Activated CD4-positive, alpha-beta T cell treated with anti-CD3 and anti-CD28 coated beads, Interleukin-2, amount 50 U/mL, for 24 hours (primary cell): ENCODE measurements around the gene LMAN2L.
"Not testable (repeated sequence)": the region's sequence is repeated elsewhere in the genome, so short reads cannot be mapped to it uniquely, and the experiment has no call there.

Experiments used
- DNase-seq, 2 donors: peaks; one replicate each; pipeline ENCODE4 v3.0.0-alpha.2; 2020; ENCODE audit warnings: low read depth in 1 of 2, low spot score in 1 of 2

LMAN2L gene

GRCh38 chr2:96687711-96688640, 51.9 kb downstream of the LMAN2L start:
- DNase-seq = no peak

GRCh38 chr2:96687266-96687665, 52.6 kb downstream of the LMAN2L start:
- no peak for DNase-seq

DNA sequence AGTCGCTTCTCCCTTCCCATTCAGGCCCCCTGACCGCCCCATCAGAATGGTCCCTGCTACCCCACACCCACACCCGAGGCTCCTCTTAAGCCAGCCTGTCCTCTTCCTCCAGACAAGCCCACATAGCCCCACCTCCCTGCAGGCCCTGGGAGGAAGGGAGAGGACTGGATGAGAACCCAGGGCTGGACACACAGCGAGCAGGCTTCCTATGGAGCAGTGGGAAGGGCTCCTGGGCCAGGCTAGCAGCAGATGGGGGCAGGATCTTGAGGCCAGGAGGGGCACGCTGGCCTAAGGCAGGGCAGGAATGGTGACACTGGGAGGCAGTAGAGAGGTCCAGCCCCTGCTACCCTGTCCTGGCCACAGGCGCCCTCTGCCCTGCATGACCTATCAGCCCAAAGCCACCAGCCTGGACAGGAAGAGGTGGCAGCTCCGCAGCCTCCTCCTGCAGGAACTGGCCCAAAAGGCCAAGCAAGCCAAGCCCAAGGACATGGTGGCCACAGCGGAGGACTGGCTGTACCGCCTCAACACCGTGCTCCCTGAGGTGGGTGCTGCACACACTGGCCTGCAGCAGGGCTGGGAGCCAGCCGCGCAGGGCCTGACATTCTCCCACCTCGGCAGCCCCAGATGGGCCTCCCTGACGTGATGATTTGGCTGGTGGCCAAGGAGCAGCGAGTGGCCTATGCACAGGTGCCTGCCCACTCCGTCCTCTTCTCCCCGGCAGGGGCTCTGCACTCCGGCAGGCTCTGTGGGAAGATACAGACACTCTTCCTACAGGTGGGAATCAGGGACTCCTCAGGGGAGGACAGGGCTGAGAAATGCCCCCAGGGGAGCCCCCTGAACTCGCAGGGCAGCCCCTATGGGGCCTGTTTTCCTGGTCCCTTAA, 54.0 kb downstream of the LMAN2L start:
- no peak for DNase-seq

DNA sequence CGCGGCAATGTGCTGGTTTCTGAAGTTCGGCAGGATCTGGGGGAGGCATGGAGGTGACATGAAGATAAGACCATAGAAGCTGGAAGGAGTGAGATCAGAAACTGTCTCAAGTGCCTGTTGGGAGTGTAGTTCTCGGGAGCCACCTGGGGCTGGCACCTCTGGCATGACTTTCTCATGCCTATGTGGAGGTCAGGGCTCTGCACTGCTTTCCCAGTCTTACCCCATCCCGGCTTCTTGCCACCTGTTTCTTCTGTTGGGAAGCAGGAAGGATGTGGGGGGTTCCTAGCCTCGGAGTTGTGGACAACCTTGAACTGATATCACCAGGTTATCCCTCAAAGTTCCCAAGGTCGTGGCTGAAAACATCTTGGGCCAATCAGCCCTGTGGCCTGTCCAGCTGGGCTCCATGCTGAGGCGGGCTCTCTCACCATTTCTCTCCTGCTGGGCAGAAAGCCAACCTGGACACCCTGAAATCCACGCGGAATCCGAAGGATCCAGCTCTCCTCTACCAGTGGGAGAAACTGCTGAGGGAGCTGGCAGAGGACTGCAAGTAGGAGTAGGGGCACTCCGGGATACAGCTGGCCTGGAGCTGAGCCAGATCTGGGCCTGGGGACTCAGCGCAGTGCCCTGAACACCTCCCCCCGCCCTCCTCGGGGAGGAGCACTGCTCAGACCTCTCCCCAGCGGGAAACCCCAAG, 54.8 kb downstream of the LMAN2L start:
- DNase-seq = no peak

DNA sequence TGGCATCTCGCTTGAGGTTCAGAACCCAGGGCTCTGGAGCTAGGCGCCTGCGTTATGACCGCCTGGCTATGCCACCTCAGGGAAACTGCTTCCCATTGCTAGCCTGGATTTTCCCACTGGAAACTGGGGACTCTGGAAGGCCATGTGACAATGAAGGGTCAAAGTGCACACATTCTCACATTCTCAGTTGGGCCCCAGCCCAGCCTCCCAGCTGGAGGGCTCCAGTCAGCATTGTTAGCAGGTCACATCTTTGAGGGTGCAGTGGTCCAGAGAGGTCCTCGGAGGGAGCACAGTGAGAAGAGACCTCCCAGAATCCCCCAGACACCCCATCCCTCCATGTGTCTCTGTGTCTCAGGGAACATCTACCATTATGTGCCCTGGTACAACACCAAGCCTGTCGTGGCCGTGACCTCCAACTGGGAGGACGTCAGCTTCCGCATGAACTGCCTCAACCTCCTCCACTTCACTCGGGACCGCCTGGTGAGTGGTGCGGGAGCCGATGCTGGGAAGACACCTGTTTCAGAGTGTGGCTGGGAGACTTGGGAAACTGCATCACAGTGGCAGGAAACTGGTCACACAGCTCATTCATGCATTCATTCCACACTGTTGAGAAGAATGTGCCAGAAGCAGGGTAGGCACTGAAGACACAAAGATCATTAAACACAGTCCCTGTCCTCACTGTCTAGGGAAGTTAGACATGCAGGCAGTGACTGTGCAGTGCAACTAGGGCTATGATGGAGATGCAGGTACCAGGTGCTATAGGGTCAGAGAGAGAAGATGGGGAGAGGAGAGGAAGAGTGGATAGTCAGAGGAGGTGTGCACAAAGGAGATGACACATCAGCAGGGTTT, 55.7 kb downstream of the LMAN2L start:
- DNase-seq = no peak

- DNase-seq = no peak
Measured at GRCh38 chr2:96683307-96683706, 56.6 kb downstream of the LMAN2L start.

DNA sequence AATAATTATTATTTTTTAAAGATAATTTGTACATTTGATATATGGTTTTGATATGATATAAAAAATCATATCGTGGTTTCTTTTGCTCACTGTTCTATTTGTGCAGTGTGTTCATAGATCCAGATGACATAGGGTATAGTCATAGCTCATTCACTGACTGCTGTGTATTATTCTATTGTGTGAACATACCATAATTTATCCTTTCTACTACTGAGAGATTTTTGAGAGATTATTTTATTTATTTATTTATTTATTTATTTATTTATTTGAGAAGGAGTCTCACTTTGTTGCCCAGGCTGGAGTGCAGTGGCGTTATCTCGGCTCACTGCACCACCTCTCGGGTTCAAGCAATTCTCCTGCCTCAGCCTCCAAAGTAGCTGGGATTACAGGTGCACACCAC, 58.3 kb downstream of the LMAN2L start:
- DNase-seq = no peak

GRCh38 chr2:96680561-96681141, 59.2 kb downstream of the LMAN2L start:
- DNase-seq = no peak

DNA sequence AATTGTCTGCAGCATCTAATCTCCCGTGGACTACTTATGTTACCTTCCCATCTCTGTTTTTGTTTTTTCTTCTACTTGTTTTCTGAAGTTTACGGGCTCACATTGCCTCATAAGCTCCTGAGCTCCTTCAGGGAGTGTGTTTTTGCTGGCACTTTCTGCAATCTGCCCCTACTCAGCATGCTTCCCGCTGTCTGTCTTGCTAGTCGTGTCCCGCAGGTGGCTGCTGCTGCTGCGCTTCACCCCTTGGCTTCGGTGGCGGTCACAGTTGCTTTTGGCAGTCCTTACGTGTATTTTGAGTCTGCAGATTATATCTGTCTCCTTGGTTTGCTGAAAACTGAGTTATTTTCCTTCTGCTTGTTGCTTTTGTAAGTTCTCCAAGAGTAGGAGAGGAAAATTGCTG, 60.0 kb downstream of the LMAN2L start:
- DNase-seq = no peak

- no peak for DNase-seq
Measured at GRCh38 chr2:96669539-96670215, 70.2 kb downstream of the LMAN2L start.

DNA sequence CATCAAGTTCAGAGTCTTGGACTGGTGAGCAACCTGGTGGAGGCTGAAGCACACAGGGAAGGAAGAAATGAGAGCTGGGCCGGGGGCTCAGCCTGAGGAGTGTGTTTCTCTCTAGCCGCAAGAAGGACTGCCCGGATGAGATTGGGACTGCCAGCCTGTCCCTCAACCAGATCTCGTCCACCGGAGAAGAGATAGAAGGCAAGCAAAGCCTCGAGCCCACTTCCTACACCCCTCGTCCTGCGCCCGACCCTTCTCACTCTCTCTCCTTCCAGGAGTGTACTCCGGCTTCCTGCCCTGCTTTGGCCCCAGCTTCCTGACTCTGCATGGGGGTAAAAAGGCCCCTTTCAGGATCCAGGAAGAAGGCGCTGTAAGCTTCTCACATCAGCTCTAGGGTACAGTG, 71.1 kb downstream of the LMAN2L start:
- no peak for DNase-seq

GRCh38 chr2:96665717-96666116, 74.1 kb downstream of the LMAN2L start:
- DNase-seq = not testable (repeated sequence)

GRCh38 chr2:96665083-96665569, 74.7 kb downstream of the LMAN2L start:
- no peak for DNase-seq

DNA sequence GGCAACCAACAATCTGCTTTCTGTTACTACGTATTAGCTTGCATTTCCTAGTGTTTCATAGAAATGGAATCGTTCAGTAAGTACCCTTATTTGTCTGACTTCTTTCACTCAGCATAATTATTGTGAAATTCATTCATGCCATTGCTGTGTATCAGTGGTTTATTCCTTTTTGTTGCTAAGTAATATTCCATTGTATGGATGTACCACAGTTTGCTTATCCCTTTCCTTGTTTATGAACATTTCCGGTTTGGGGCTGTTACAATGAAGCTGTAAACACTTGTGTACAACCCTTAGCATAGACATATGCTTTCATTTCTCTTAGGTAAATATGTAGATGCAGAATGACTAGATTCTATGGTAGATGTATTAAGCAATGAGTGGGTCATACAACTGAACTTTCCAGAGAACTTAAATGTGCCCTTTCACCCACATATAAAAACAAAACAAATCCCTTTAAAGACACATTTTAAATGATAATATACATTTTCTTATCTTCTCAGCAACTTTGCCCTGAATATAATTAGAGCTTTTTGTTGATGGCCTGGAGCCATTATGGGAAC, 75.4 kb downstream of the LMAN2L start:
- DNase-seq = no peak

DNA sequence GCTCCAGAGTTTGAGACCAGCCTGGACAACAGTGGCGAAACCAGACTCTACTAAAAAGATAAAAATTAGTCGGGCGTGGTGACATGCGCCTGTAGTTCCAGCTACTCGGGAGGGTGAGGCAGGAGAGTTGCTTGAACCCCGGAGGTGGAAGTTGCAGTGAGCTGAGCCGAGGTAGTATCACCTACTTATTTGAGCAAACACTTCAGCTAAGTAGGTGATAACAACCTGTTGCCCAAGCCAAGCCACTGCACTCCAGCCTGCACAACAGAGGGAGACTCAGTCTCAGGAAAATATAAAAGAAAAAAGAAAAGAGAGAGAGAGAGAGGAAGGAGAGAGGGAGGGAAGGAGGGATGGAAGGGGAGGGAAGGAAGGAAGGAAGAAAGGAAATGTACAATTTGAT, 76.0 kb downstream of the LMAN2L start:
- no peak for DNase-seq

DNA sequence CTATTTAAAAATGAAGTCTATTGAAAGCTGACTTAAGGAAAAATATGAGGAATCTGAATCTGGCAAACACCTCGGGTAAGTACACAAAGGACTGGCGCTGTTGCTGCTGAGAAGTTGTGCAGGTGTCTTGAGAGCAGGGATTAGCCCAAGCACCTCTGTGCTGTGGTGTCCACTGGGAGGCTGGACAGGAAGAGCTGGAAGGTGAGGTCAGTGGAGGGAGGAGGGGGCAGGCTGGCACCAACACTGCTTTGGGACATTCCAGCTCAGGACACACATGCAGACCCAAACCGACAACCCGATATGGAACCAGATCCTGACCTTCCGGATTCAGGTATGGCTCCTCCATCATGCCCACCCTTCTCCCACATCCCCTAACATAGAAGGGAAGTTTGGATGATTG, 76.7 kb downstream of the LMAN2L start:
- DNase-seq = no peak

- no peak for DNase-seq
Measured at GRCh38 chr2:96662360-96662759, 77.5 kb downstream of the LMAN2L start.

DNA sequence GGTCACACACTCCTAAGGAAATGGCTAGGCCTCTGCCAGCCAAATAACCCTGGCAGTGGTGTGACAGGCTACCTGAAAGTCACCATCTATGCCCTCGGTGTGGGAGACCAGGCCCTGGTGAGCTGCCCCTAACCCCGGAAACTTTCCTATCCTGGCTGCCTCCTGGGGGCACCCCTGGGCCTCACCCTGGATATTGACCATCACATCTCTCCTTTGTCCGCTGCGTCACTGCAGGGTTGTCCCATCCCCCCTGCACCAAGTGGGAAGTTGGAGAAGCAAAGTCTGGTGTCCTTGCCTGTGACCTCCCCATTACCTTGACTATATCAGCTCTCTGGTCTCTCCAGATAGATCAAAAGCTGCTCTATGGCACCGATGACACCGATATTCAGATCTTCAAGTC, 78.5 kb downstream of the LMAN2L start:
- DNase-seq = no peak

DNA sequence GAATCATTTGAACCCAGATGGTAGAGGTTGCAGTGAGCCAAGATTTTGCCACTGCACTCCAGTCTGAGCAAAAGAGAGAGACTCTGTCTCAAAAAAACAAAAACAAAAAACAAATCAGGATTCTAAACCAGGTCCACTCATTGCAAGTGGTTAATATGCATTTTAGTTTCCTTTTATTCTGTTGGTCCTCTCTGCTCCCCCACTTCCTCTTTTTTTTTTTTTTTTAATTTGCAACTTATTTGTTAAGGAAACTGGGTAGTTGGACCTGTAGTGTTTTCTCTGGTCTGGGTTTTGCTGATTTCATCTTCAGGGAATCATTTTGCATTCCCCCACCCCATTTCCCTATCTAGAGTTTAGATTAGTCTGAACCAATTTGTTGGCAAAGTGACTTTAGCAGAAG, 83.3 kb downstream of the LMAN2L start:
- DNase-seq = no peak
